ENCODE measurements around the gene RNF144A.

- no peak for TF ChIP-seq CTCF (IDR thresholded peaks at IDR 0.05; ENCODE audit: low read depth, low read length)
- TF ChIP-seq POLR2A (IDR thresholded peaks at IDR 0.05; ENCODE audit: extremely low read depth, insufficient read length), result no peak
- no peak for TF ChIP-seq MAX (IDR thresholded peaks at IDR 0.05; ENCODE audit: low read depth, low read length)
These were observed 31.2 kb upstream of the RNF144A start for GRCh38 chr2:6885968-6886367.

Data from NB4 (cell line).